Keratinocyte (primary cell): ENCODE results near the gene FAAH.

Source experiments
- CTCF ChIP-seq, 3 experiments: IDR thresholded peaks in 1 of 3; conservative IDR thresholded peaks in 1 of 3; optimal IDR thresholded peaks in 1 of 3; 2 replicates in 2 of 3; 3 replicates in 1 of 3; pipeline versions ENCODE3 to v1.5.1; 2011; ENCODE audit warnings: low read length in 3 of 3, mild to moderate bottlenecking in 3 of 3, moderate library complexity in 2 of 3, control low read depth in 1 of 3, inconsistent platforms in 1 of 3; ENCODE audit not compliant: insufficient read depth in 2 of 3; ENCODE audit errors: extremely low read depth in 1 of 3
- EZH2 ChIP-seq: IDR thresholded peaks from one replicate; pipeline ENCODE4 v1.6.1; 2012; ENCODE audit warnings: inconsistent platforms, mild to moderate bottlenecking, low read length, moderate library complexity

DNA sequence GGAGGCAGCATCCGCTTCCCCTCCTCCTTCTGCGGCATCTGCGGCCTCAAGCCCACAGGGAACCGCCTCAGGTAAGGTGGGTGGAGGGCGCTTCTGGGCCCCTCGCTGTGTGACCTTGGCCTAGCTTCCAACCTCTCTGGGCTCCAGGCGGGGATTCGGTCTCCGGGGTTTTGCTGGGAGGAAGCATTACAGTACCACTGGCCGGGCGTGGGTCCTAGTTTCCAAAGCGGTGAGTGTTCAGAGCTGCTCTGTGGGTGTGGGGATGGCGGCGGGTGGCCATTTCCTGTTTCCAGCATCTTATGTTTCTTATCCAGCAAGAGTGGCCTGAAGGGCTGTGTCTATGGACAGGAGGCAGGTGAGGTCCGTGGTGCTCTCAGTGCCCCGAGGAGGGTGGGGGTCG is 11.6 kb downstream of the FAAH start:
- TF ChIP-seq CTCF (optimal IDR thresholded peaks at IDR 0.05 in 1 of 3, IDR thresholded peaks at IDR 0.05 in 1 of 3, conservative IDR thresholded peaks at IDR 0.05 in 1 of 3; ENCODE audit: extremely low read depth in 1 of 3, insufficient read depth in 2 of 3, low read length in 3 of 3) = no peak
- no peak for TF ChIP-seq EZH2
